SKM-1 treated with dmso at 0.1 percent for 144 hours (cell line): ENCODE measurements around the gene DDX59.
"Not testable (repeated sequence)": the region's sequence is repeated elsewhere in the genome, so short reads cannot be mapped to it uniquely, and the experiment has no call there.

Source experiments
- DNase-seq: peaks from one replicate; lab custom pipeline; 2025; ENCODE audit not compliant: unreplicated experiment; lab: John Stamatoyannopoulos, UW

DDX59 gene

GRCh38 chr1:200630515-200630899 lies 39.2 kb downstream of the DDX59 start:
- not testable (repeated sequence) for DNase-seq

GRCh38 chr1:200629876-200630514 lies 39.7 kb downstream of the DDX59 start:
- DNase-seq, result no peak

GRCh38 chr1:200628223-200628881 lies 41.4 kb downstream of the DDX59 start:
- DNase-seq, result peak; percentile 50

- DNase-seq, result no peak
These were observed 42.0 kb downstream of the DDX59 start for GRCh38 chr1:200627575-200628222.

- DNase-seq, result no peak
These were observed 42.7 kb downstream of the DDX59 start for GRCh38 chr1:200626853-200627534.

GRCh38 chr1:200625381-200625824 lies 44.3 kb downstream of the DDX59 start:
- DNase-seq, result no peak

- no peak for DNase-seq
These were observed 44.9 kb downstream of the DDX59 start for GRCh38 chr1:200624679-200625335.

- DNase-seq, result peak; percentile 99
These were observed 49.2 kb downstream of the DDX59 start, which contains the start of gene KIF14 for GRCh38 chr1:200620273-200621131. TSS of gene KIF14 (minus strand) at chr1:200620751. CDS start at chr1:200618723, 2,028 bp downstream.

- DNase-seq, result no peak
These were observed 49.8 kb downstream of the DDX59 start for GRCh38 chr1:200619894-200620272.

GRCh38 chr1:200610846-200611245 lies 58.9 kb downstream of the DDX59 start:
- no peak for DNase-seq

- DNase-seq, result no peak
These were observed 67.1 kb downstream of the DDX59 start for GRCh38 chr1:200602632-200603031.
